Immature natural killer cell (primary cell): ENCODE results near the gene CD300H. TPM values are rescaled to one million over a fixed set of nuclear protein-coding genes. Genes with fewer than 3 reads are reported as not detected.

ENCODE experiments used
- DNase-seq, 3 donors: peaks; one replicate each; pipeline ENCODE4 v3.0.0; 2022; ENCODE audit warnings: mixed read lengths in 1 of 3
- H3K27ac Mint-ChIP-seq, 6 donors: one replicate each; pipeline ENCODE4 v1.8.0; 2020; ENCODE audit warnings: mixed read lengths in 6 of 6, mild to moderate bottlenecking in 5 of 6, inconsistent platforms in 4 of 6, moderate library complexity in 3 of 6
- H3K27me3 Mint-ChIP-seq, 3 donors: one replicate each; pipeline ENCODE4 v1.8.0; 2020 to 2021; ENCODE audit warnings: low read depth in 3 of 3, mild to moderate bottlenecking in 3 of 3, mixed read lengths in 3 of 3, moderate library complexity in 3 of 3, inconsistent platforms in 1 of 3
- H3K36me3 Mint-ChIP-seq, 3 donors: one replicate each; pipeline ENCODE4 v1.8.0; 2020; ENCODE audit warnings: mixed read lengths in 3 of 3, inconsistent platforms in 2 of 3, mild to moderate bottlenecking in 2 of 3
- H3K4me1 Mint-ChIP-seq, 2 donors: one replicate each; pipeline ENCODE4 v1.8.0; 2020; ENCODE audit warnings: inconsistent platforms in 2 of 2, mild to moderate bottlenecking in 2 of 2, mixed read lengths in 2 of 2, moderate library complexity in 1 of 2
- H3K4me3 Mint-ChIP-seq, 5 donors: one replicate each; pipeline ENCODE4 v1.8.0; 2020; ENCODE audit warnings: mild to moderate bottlenecking in 5 of 5, mixed read lengths in 5 of 5, inconsistent platforms in 3 of 5, moderate library complexity in 3 of 5
- H3K9me3 Mint-ChIP-seq, 6 donors: one replicate each; pipeline ENCODE4 v1.8.0; 2020; ENCODE audit warnings: mild to moderate bottlenecking in 6 of 6, mixed read lengths in 6 of 6, inconsistent platforms in 4 of 6, moderate library complexity in 3 of 6
- polyA plus RNA-seq, 3 donors: library from polyadenylated mRNA; unstranded; fragments of 300-500 nt; fragmentation: Illumina TruSeq; gene quantifications; one replicate each; pipeline ENCODE4 v1.2.3, GENCODE V29; 2021

CD300H gene
- polyA plus RNA-seq, 3 donors from 2014 or later = 3.2 to 6.4 TPM; not detected in 1

DNA sequence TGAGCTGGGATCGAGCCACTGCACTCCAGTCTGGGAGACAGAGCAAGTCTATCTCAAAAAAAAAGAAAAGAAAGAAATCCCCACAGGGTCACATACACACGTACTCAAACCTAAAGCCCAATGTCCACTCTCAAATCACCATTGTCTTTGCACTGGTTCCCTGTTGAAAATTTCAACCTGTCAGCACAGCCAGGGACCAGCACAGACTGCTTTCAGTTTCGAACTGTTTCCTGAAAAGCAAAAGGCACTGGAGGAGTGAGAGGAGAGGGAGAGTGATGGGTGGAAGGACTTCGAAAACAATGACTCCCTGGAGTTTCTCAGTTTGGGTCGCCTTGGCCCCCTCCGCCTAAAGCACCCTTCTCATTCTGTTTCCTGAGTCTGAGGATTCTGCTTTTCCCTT is 12.4 kb downstream of the CD300H start:
- DNase-seq = no peak
- Mint-ChIP-seq H3K4me1 (no peaks in the 10 kb centered on the region), H3K4me3 (no peak overlapping the region), H3K9me3 (no peaks in the 10 kb centered on the region), H3K27me3 (peaks cover 0 to 5% (median 4%) of the 10 kb centered on the region in 3 donors), H3K27ac (no peak overlapping the region), H3K36me3 (no peaks in the 10 kb centered on the region)

DNA sequence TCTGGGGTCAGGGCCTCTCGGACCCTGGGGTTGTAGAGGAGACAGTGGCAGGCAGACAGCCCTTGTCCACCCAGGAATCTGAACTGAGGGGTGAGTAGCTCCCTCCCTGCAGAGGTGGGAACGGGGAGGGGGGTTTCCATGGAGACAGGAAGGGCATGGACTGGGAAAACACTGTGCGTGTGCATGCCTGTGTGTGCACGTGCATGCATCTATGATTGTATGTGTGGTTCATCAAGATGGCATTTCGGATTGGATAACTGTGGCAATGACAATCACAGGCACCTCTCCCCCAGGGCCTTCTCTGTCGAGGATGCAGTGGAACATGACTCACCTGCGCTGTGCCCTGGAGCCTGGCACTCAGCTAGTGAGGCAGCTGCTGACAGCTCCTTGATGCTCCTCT is 15.3 kb downstream of the CD300H start:
- no peak for DNase-seq
- Mint-ChIP-seq H3K4me3 (no peak overlapping the region), H3K9me3 (no peaks in the 10 kb centered on the region), H3K27ac (no peak overlapping the region), H3K4me1 (peaks cover 5 to 13% of the 10 kb centered on the region in 2 donors), H3K36me3 (no peaks in the 10 kb centered on the region), H3K27me3 (peaks cover 0 to 5% (median 0%) of the 10 kb centered on the region in 3 donors)

DNA sequence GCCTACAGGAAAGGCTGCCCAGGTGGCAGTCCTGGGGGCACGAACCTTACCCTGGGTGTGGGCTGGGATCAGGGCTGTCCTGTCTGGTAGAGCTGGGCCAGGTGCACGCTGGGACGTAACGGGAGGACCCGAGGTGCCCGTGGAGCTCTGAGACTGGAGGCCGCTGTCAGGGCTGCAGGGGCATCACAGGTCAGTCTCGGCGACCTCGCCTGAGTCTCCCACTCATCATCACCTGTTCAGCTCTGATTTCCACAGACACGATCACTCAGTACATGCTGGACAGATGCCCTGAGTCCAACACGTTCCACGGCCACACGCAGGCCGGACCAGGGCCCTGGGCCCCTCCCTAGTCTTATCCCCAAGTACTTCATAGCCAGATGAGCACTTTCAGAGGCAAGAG is 16.7 kb downstream of the CD300H start:
- Mint-ChIP-seq H3K9me3 (no peaks in the 10 kb centered on the region), H3K27ac (peak overlapping the region in 1 of 6 donors; percentile 50), H3K36me3 (no peaks in the 10 kb centered on the region), H3K4me1 (peaks cover 17 to 27% of the 10 kb centered on the region in 2 donors), H3K27me3 (peaks cover 0 to 7% (median 0%) of the 10 kb centered on the region in 3 donors), H3K4me3 (no peak overlapping the region)
- no peak for DNase-seq

DNA sequence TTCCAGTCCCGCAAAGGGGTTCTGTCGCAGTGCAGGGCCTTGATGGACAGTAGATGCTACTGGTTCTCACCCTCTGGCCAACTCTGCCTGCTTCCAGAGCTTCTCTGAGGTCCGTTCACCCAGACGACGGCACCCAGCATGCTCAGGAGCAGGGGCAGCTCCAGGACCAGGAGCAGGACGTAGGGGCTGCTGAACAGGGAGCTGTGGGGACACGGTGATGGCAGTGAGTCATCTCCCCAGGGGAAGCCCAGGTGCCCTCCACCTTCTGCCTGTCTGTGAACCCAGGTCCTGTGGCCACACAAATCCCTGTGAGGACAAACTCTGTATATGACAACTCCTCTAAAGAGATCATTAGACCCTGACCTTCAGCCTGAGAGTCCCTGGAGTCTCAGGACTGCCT is 18.0 kb downstream of the CD300H start:
- Mint-ChIP-seq H3K9me3 (no peaks in the 10 kb centered on the region), H3K4me3 (no peak overlapping the region), H3K4me1 (peaks cover 28 to 40% of the 10 kb centered on the region in 2 donors), H3K27me3 (peaks cover 0 to 7% (median 0%) of the 10 kb centered on the region in 3 donors), H3K27ac (no peak overlapping the region), H3K36me3 (no peaks in the 10 kb centered on the region)
- no peak for DNase-seq

DNA sequence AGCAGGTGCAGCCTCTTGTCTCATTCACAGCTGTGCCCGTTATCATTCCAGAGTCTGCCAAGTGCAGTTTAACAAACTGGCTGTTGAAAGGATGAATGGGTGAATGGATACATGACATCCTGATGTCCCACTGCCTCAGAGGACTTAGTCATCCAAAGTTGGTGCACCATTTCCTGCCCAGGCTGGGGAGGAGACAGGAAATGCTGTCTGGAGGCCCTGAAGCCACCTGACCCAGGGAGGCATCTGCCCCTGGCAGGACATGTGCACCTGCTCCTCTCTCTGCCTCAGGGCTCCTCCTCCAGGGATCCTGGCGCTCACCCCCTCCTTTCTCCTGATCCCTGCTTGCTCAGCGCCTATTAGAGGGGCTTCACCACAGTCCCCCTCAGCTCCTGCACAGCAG is 19.6 kb downstream of the CD300H start:
- H3K27ac Mint-ChIP-seq = peak overlapping the region in 4 of 6 donors; percentile 44 to 76 (median 73)
- no peak overlapping the region for H3K4me3 Mint-ChIP-seq
- peaks cover 0 to 4% (median 0%) of the 10 kb centered on the region in 3 donors for H3K27me3 Mint-ChIP-seq

DNA sequence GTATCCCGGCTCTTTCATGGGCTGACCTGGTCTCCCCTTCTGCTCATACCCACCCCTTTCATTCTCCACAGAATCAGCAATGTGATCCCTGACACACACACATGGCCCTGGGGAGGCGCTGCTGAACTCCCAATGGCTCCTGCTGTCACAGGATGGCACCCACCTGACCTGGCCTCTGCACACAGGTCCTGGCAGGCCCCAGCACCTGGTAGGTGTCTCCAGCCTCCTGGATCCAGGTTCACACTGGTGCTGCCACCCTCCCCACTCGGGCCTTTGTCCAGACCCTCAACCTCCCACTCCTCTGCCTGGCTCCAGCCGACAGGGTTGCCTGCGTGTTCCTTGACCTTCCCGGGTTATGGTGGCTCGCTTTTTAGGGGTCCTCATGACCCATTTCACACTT is 20.0 kb downstream of the CD300H start:
- Mint-ChIP-seq H3K27me3 (peaks cover 0 to 3% (median 0%) of the 10 kb centered on the region in 3 donors), H3K36me3 (no peaks in the 10 kb centered on the region), H3K4me1 (peaks cover 32 to 44% of the 10 kb centered on the region in 2 donors), H3K9me3 (no peaks in the 10 kb centered on the region), H3K4me3 (no peak overlapping the region), H3K27ac (peak overlapping the region in 5 of 6 donors; percentile 44 to 76 (median 71))
- DNase-seq = no peak

More for the DNA sequence above, 19.6 kb downstream of the CD300H start:
- H3K9me3 Mint-ChIP-seq = no peaks in the 10 kb centered on the region
- DNase-seq = no peak
- peaks cover 32 to 44% of the 10 kb centered on the region in 2 donors for H3K4me1 Mint-ChIP-seq
- H3K36me3 Mint-ChIP-seq = no peaks in the 10 kb centered on the region

DNA sequence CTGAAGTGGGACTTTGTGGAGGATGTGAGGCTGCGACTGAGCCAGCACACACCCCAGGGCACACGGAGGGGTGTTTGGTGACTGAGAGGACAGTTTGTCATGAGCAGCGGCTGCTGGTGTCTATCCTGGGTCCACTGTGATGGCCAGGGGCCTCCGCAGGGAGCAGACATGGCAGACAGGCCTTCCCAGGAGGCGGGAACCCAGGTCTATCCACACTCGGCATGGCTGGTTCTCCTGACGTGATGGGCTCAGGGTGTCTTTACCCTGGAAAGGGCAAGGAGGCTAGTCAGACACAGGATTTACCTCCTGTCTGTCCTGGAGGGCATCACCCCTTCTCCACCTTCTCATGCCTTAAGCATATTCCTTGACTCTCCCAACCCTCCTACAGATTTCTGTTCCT is 20.7 kb downstream of the CD300H start:
- Mint-ChIP-seq H3K9me3 (no peaks in the 10 kb centered on the region), H3K4me3 (peak overlapping the region in 2 of 5 donors; percentile 51 to 74), H3K27ac (peak overlapping the region in 5 of 6 donors; percentile 67 to 84 (median 73))

DNA sequence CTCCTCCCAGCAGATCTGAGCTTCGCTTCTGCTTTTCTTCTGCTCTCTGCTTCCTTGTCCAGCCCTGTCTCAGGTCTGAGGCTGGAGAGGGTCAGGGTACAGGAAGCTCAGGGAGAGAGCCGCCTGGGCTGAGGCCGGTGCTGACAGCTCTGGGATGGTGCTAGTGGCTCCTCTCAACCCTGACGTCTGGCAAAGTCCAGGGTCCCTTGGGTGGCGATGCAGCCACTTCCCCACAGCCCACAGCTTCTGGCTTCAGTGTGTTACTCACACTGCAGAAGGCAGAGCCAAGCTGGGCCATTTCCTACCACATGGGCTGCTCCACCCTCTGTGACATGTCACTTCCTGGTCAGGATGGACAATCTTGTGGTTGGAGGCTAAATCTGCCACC is 21.5 kb downstream of the CD300H start, which contains the start of gene CD300C:
TSS of gene CD300C (minus strand) at position 273 of the 388 bp plus-strand sequence. CDS start 333 bp downstream, outside the sequence.
- Mint-ChIP-seq H3K27ac (peak within 1 kb of the TSS; percentile 67 to 84 (median 73)), H3K4me1 (peaks cover 32 to 44% of the 10 kb centered on the region in 2 donors), H3K27me3 (peaks cover 0 to 3% (median 0%) of the 10 kb centered on the region in 3 donors), H3K4me3 (peak within 1 kb of the TSS; percentile 67 to 82 (median 74)), H3K9me3 (no peaks in the 10 kb centered on the region), H3K36me3 (no peaks in the 10 kb centered on the region)
- peak; percentile 36 to 44 (median 38) for DNase-seq

More for the DNA sequence above, 20.7 kb downstream of the CD300H start:
- Mint-ChIP-seq H3K36me3 (no peaks in the 10 kb centered on the region), H3K4me1 (peaks cover 32 to 44% of the 10 kb centered on the region in 2 donors), H3K27me3 (peaks cover 0 to 3% (median 0%) of the 10 kb centered on the region in 3 donors)
- DNase-seq = no peak

DNA sequence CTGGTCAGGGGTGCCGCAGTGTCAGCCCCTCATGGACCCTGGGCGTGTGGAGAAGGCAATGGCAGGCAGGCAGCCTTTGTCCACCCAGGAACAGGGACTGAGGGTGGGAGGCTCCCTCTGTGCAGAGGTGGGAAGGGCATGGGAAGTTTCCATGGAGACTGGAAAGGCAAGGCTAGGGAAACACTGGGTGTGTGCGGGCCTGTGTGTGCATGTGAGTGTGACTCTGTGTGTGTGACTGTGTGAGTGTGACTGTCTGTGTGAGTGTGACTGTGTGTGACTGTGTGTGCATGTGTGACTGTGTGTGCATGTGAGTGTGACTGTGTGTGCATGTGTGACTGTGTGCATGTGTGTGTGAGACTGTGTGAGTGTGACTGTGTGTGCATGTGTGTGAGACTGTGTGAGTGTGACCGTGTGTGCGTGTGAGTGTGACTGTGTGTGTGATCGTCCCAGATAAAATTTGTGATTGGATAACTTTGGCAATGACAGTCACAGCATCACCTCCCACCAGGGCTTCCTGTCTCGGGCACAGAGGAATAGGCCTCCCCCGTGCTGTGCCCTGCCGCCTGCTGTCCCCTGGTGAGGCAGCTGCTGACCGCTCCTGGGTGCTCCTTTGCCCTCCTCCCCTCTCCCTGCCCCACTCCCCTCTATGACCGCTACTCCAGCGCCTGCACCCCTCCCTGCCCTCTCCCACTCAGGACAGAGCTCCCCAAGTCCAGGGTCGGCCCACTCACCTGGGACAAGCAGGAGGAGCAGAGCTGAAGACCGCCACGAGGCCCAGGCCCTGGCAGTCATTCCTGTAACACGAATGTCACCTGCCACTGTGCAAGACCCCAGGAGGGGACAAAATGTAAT is 22.1 kb downstream of the CD300H start:
- peaks cover 0 to 2% (median 0%) of the 10 kb centered on the region in 3 donors for H3K36me3 Mint-ChIP-seq
- H3K4me3 Mint-ChIP-seq = peak overlapping the region; percentile 67 to 82 (median 74)
- peak overlapping the region; percentile 67 to 84 (median 73) for H3K27ac Mint-ChIP-seq
- no peaks in the 10 kb centered on the region for H3K9me3 Mint-ChIP-seq
- no peak for DNase-seq
- peaks cover 32 to 44% of the 10 kb centered on the region in 2 donors for H3K4me1 Mint-ChIP-seq
- H3K27me3 Mint-ChIP-seq = peaks cover 0 to 3% (median 0%) of the 10 kb centered on the region in 3 donors

DNA sequence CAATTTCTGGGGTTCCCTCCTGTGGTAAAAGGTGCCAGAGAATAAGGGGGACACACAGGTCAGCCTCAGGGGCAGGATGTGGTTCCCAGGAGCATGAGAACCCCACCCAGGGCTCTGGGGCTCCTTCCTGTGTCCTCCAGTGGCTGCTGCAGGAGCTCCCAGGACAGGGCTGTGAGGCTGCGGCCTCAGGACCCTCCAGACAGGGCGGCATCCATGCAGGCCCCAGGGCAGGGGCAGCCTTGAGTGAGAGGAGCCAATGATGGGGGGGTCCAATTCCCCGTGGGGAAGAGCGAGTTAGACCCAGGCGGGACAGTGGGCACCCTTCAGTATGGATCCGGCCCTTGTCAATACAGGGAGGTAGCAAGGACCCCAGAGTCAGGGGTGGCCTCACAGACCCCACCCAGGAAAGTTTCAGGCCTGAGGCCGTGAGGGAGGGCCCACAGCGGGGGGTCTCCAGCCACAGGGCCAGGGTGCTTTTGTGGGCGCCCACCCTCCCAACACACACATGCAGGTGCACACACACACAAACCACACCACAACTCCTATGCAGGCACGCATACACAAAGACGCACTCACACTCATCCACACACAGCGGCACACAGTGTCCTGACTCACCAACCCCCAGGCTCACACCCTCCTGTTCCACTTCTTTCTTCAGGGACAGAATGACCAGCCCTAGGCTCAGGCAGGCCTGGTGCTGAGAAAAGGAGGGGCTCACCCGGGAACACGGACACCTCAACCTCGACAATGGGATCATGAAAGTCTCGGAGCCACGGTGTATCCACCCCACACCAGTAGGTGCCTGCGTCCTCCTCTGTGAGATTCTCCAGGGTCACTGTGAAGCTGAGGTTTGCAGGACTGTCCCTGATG is 23.2 kb downstream of the CD300H start:
- Mint-ChIP-seq H3K4me3 (peak overlapping the region; percentile 9 to 82 (median 69)), H3K27me3 (peaks cover 0 to 5% (median 0%) of the 10 kb centered on the region in 3 donors), H3K27ac (peak overlapping the region in 2 of 6 donors; percentile 47 to 67), H3K9me3 (no peaks in the 10 kb centered on the region), H3K36me3 (peaks cover 0 to 3% (median 0%) of the 10 kb centered on the region in 3 donors), H3K4me1 (peaks cover 32 to 44% of the 10 kb centered on the region in 2 donors)
- DNase-seq = no peak

DNA sequence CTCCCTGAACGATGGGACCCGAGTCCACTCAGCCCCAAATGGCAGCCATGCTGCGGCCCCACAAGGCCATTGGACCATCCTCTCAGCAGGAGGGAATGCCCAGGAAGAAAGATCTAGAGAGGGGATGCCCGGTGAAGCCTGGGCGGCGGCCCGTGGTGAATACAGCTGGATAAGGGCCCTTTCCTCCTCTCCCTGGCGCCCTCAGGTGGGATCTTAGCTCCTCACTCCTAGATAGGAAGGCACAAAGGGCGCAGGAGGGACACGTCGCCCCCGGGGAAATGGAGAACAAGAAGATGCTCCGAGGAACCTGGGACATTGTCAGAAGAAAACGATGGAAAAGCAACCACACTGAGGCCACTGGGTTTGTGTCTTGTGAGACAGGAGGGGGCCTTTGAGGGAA is 23.9 kb downstream of the CD300H start:
- Mint-ChIP-seq H3K27me3 (peaks cover 0 to 5% (median 0%) of the 10 kb centered on the region in 3 donors), H3K4me1 (peaks cover 32 to 44% of the 10 kb centered on the region in 2 donors), H3K9me3 (peaks cover 0 to 2% (median 0%) of the 10 kb centered on the region in 6 donors), H3K36me3 (peaks cover 0 to 3% (median 0%) of the 10 kb centered on the region in 3 donors), H3K27ac (no peak overlapping the region), H3K4me3 (peak overlapping the region in 1 of 5 donors; percentile 12)
- DNase-seq = no peak

DNA sequence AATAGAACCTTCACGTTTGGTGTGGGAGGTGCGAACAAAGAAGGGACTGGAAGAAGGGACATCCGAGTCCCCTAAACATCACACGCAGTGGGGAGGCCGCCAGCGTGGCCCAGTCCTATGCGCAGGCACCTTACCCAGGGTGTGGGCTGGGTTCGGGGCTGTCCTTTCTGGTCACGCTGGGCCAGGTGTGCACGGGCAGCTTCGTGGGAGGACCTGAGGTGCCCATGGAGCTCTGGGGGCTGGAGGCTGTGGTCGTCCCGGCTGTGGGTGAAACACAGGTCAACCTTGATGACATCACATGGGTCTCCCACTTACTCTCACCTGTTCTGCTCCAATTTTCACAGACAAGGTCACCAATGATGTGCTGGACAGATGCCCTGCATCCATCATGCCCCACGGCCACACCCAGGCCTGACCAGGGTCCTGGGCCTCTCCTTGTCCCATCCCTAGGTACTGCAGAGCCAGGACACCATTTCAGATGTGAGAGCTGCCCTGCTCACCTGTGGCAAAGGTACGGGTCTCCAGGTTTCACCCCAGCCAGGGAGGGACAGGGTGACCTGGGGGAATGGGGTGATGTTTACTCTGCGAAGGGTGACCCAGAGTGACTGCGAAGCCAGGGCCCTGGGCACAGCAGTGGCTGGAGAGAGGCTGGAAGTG is 24.5 kb downstream of the CD300H start:
- Mint-ChIP-seq H3K36me3 (peaks cover 0 to 3% (median 0%) of the 10 kb centered on the region in 3 donors), H3K4me1 (peaks cover 32 to 39% of the 10 kb centered on the region in 2 donors), H3K27ac (peak overlapping the region in 1 of 6 donors; percentile 4), H3K4me3 (no peak overlapping the region), H3K9me3 (peaks cover 0 to 2% (median 0%) of the 10 kb centered on the region in 6 donors), H3K27me3 (peaks cover 0 to 3% (median 0%) of the 10 kb centered on the region in 3 donors)
- DNase-seq = no peak

DNA sequence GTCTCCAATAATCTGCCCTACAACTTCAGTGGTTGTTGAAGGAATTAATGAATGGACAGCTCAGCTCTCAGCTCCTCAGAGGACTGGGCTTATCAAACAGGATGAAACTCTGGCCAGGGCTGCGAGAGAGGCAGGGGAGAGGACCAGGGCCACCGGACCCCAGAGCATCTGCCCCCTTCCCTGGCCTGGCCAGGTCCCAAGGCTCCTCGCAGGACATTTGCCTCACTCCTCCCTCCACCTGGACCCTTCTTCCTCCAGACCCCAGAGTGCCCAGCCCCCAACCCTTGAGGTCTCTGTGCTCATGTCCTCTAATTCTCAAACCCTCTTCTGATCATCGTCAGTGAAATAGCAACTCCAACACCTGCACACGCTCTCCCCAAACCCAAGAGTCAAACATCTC is 25.1 kb downstream of the CD300H start:
- no peak for DNase-seq
- Mint-ChIP-seq H3K4me1 (peaks cover 29 to 32% of the 10 kb centered on the region in 2 donors), H3K27ac (peak overlapping the region in 1 of 6 donors; percentile 4), H3K4me3 (no peak overlapping the region), H3K36me3 (peaks cover 0 to 3% (median 0%) of the 10 kb centered on the region in 3 donors), H3K27me3 (peaks cover 0 to 3% (median 0%) of the 10 kb centered on the region in 3 donors), H3K9me3 (peaks cover 0 to 2% (median 0%) of the 10 kb centered on the region in 6 donors)
